ENCODE data around the gene BHLHE23. TPM values are rescaled to one million over a fixed set of nuclear protein-coding genes. Genes with fewer than 3 reads are reported as not detected.

The BHLHE23 gene
- total RNA-seq, 2 donors from 2014 or later: 4.0 TPM; not detected in 1

DNA sequence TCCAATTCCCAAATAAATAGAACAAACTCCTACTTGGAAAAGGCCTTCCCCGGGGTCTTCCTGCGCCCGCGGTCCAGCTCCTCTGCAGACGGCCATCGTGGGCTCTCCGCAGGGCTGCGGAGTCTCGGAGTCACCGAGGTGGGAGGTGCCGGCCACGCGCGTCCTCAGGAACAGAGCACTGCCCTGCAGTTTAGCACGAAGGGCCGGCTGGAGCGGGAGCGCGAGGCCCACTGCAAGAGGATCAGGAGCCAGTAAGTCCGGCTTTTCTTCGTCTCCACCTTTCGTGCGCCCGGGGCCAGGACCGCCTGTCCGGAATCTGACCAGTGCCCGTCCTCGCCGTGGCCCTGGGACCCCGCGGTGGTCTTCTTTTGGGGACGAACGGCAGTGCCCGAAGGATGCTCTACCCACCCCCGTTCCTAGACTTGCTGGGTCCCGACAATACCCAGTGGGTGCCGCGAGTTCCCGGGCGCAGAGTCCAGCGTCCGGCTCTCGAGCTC, 1.4 kb downstream of the BHLHE23 start:
- Histone ChIP-seq H3K27ac (no peak overlapping the region), H3K36me3 (no peaks in the 10 kb centered on the region), H3K27me3 (replicated peaks; ENCODE audit: insufficient read depth) (peaks cover 53% of the 10 kb centered on the region), H3K4me1 (replicated peaks) (peaks cover 10% of the 10 kb centered on the region), H3K9me3 (no peaks in the 10 kb centered on the region), H3K4me3 (no peak overlapping the region)
- 4% methylated on average over 32 of the region's 43 CpGs for WGBS
- intact Hi-C loops (cut with DNase I): loop anchor here (5.0 kb wide), 2 partner anchors 103 to 133 kb away; no protein-coding TSS in a partner anchor
- TF ChIP-seq, protein P1, sequence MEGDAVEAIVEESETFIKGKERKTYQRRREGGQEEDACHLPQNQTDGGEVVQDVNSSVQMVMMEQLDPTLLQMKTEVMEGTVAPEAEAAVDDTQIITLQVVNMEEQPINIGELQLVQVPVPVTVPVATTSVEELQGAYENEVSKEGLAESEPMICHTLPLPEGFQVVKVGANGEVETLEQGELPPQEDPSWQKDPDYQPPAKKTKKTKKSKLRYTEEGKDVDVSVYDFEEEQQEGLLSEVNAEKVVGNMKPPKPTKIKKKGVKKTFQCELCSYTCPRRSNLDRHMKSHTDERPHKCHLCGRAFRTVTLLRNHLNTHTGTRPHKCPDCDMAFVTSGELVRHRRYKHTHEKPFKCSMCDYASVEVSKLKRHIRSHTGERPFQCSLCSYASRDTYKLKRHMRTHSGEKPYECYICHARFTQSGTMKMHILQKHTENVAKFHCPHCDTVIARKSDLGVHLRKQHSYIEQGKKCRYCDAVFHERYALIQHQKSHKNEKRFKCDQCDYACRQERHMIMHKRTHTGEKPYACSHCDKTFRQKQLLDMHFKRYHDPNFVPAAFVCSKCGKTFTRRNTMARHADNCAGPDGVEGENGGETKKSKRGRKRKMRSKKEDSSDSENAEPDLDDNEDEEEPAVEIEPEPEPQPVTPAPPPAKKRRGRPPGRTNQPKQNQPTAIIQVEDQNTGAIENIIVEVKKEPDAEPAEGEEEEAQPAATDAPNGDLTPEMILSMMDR (IDR thresholded peaks at IDR 0.05): no peak
- TF ChIP-seq POLR2AphosphoS5 (IDR thresholded peaks at IDR 0.05): no peak
- no peak for TF ChIP-seq POLR2A (IDR thresholded peaks at IDR 0.05)
- no peak for DNase-seq (ENCODE audit: low spot score)

DNA sequence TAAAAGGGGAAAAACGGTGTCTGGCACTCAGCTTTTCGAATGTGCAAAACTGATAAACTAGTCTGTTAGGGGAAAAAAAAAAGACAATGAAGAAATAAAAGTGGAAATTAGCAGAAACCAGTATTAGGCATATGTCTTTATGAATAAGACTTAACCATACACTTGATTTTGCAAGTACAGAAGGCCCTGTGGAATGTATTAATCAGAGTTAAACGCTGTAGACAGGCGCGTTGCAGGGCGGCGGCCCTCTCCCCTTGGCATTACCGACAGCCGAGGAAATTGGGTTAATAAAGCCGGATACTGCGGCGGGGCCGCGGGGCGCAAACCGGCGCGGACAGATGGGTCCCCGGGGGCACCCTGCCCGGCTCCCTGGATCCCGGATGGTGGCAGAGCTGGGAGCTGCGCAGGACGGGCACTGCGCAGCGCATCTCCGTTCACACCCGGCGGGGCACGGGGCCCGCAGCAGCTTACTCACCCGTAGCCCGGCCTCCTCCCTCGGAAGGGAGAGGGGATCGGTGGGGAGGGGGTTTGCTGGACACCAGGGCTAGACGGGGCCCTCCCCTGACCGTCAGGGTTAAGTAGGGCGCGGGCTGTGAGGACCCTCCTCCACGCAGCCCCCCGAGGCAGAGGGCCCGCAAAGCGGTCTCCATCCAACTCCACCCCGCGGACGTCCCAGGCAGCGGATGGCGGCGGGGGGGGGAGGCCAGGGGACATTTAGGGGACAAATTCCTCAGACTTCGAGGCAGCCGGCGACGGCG, 2.0 kb downstream of the BHLHE23 start:
- WGBS: 9% methylated on average over 53 of the region's 53 CpGs
- TF ChIP-seq POLR2A (IDR thresholded peaks at IDR 0.05) (no peak), POLR2AphosphoS5 (IDR thresholded peaks at IDR 0.05) (no peak)
- TF ChIP-seq, protein P1 (IDR thresholded peaks at IDR 0.05): no peak
- peaks cover 47% of the 10 kb centered on the region for H3K27me3 ChIP-seq (replicated peaks; ENCODE audit: insufficient read depth)
- no peak overlapping the region for H3K4me3 ChIP-seq
- no peaks in the 10 kb centered on the region for H3K9me3 ChIP-seq
- DNase-seq (ENCODE audit: low spot score): no peak
- no peak overlapping the region for H3K27ac ChIP-seq
- peaks cover 10% of the 10 kb centered on the region for H3K4me1 ChIP-seq (replicated peaks)
- no peaks in the 10 kb centered on the region for H3K36me3 ChIP-seq
- intact Hi-C loops (cut with DNase I): loop anchor here (5.0 kb wide), 2 partner anchors 102 to 132 kb away; no protein-coding TSS in a partner anchor

DNA sequence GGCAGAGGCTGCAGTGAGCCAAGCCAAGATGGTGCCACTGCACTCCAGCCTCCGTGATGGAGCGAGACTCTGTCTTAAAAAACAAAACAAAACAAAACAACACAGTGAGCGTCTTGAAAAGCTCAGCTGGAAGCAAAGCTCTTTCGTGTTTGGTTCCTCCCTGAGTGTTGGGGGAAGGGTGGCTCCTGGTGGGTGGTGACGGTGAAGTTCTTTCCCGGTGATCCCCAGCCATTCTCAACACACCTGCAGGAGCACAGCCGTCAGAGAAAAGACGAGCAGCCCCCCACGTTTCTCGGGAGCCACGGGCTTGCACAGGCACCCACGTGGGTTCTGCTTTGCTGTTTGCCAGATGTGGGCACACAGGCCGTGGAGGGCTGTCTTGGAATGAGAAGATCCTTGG, 3.2 kb downstream of the BHLHE23 start:
- H3K27ac ChIP-seq: no peak overlapping the region
- H3K4me3 ChIP-seq: no peak overlapping the region
- WGBS: 26% methylated on average over 13 of the region's 13 CpGs
- H3K4me1 ChIP-seq (replicated peaks): peaks cover 10% of the 10 kb centered on the region
- no peak for DNase-seq (ENCODE audit: low spot score)
- H3K9me3 ChIP-seq: no peaks in the 10 kb centered on the region
- intact Hi-C loops (cut with DNase I): no loop called here
- peaks cover 45% of the 10 kb centered on the region for H3K27me3 ChIP-seq (replicated peaks; ENCODE audit: insufficient read depth)
- TF ChIP-seq POLR2A (IDR thresholded peaks at IDR 0.05) (no peak), POLR2AphosphoS5 (IDR thresholded peaks at IDR 0.05) (no peak)
- TF ChIP-seq, protein P1 (IDR thresholded peaks at IDR 0.05): no peak
- H3K36me3 ChIP-seq: no peaks in the 10 kb centered on the region

DNA sequence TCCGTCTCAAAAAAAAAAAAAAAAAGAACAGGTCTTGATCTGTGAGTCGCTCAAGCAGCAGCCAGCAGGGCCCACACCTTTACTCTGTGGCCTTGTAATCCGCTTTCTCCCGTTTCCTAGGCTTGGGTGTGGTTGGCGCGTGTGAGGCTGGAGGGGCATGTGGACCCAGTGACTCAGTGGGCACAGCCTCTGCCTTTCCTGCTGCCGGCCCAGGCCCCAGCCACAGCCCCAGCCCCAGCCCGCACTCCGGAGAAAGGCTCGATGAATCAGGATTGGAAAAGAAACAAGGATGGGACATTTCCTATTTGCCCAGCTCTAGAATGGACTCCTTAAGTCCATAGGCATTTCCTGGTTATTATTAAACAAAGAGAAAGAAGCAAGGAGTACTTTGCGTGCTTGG, 4.3 kb downstream of the BHLHE23 start:
- no peaks in the 10 kb centered on the region for H3K9me3 ChIP-seq
- H3K4me3 ChIP-seq: no peak overlapping the region
- no peak overlapping the region for H3K27ac ChIP-seq
- no peaks in the 10 kb centered on the region for H3K36me3 ChIP-seq
- WGBS: 78% methylated on average over 11 of the region's 11 CpGs
- TF ChIP-seq POLR2A (IDR thresholded peaks at IDR 0.05) (no peak), POLR2AphosphoS5 (IDR thresholded peaks at IDR 0.05) (no peak)
- TF ChIP-seq, protein P1 (IDR thresholded peaks at IDR 0.05): no peak
- intact Hi-C loops (cut with DNase I): no loop called here
- DNase-seq (ENCODE audit: low spot score): no peak
- H3K4me1 ChIP-seq (replicated peaks): peaks cover 10% of the 10 kb centered on the region
- H3K27me3 ChIP-seq (replicated peaks; ENCODE audit: insufficient read depth): peaks cover 40% of the 10 kb centered on the region

DNA sequence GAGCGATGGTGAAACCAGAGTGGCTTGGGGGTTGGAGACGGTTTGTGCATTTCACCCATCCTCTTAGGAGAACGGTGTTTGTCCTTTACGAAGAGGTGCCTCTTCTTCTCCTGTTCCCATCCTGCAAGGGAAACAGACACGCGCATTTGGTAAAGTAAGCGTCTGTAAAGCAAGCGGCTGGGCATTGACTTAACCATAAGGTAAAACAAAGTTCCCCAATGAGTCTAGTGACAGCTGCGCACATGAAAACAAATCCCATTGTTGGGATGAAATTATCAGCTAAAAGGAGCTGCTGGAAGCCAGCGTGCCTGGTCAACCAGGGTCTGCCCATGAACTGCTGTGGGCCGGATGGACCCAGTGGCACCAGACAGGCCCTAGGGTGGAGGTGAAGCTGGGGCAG, 5.8 kb downstream of the BHLHE23 start:
- Histone ChIP-seq H3K36me3 (no peaks in the 10 kb centered on the region), H3K4me3 (no peak overlapping the region), H3K27me3 (replicated peaks; ENCODE audit: insufficient read depth) (peaks cover 29% of the 10 kb centered on the region), H3K4me1 (replicated peaks) (no peaks in the 10 kb centered on the region), H3K9me3 (no peaks in the 10 kb centered on the region), H3K27ac (no peak overlapping the region)
- no peak for DNase-seq (ENCODE audit: low spot score)
- WGBS: 45% methylated on average over 11 of the region's 11 CpGs
- intact Hi-C loops (cut with DNase I): no loop called here
- TF ChIP-seq, protein P1 (IDR thresholded peaks at IDR 0.05): no peak
- TF ChIP-seq POLR2AphosphoS5 (IDR thresholded peaks at IDR 0.05): no peak
- no peak for TF ChIP-seq POLR2A (IDR thresholded peaks at IDR 0.05)

All from prostate gland (tissue), 2 donors.